Loucy (cell line): ENCODE measurements around the gene APAF1.

Experiments used
- H2AFZ ChIP-seq: fragments of 200-600 bp; sonication (generic); 2 replicates; pipeline ENCODE4 v1.6.0; 2016; ENCODE audit warnings: antibody characterized with exemption, mild to moderate bottlenecking, low read length, moderate library complexity
- H3F3A ChIP-seq: fragments of 200-600 bp; 2 replicates; pipeline ENCODE4 v1.6.0; 2016; ENCODE audit warnings: antibody characterized with exemption, low read depth, mild to moderate bottlenecking
- H3K27me3 ChIP-seq: fragments of 200-600 bp; sonication (generic); 2 replicates; pipeline ENCODE4 v1.6.1; 2014; ENCODE audit warnings: low read length, mild to moderate bottlenecking; ENCODE audit not compliant: insufficient read depth, poor library complexity, severe bottlenecking
- H3K36me3 ChIP-seq: fragments of 200-600 bp; sonication (generic); 2 replicates; pipeline ENCODE4 v1.6.1; 2016; ENCODE audit warnings: low read length; ENCODE audit not compliant: insufficient read depth
- H3K4me1 ChIP-seq: fragments of 200-600 bp; sonication (generic); 2 replicates; pipeline ENCODE4 v1.5.1; 2014; ENCODE audit warnings: low read length, mild to moderate bottlenecking; ENCODE audit not compliant: insufficient read depth, poor library complexity, severe bottlenecking
- H3K4me2 ChIP-seq: fragments of 200-600 bp; sonication (generic); 2 replicates; pipeline ENCODE4 v1.6.0; 2014; ENCODE audit warnings: antibody characterized with exemption, low read length, low read depth, mild to moderate bottlenecking; ENCODE audit not compliant: poor library complexity, severe bottlenecking
- H3K4me3 ChIP-seq: fragments of 200-600 bp; sonication (generic); 2 replicates; pipeline ENCODE4 v1.5.1; 2014; ENCODE audit warnings: low read length, mild to moderate bottlenecking, mixed read lengths; ENCODE audit not compliant: poor library complexity, severe bottlenecking
- H3K79me2 ChIP-seq: fragments of 200-600 bp; sonication (generic); 2 replicates; pipeline ENCODE4 v1.6.1; 2014; ENCODE audit warnings: low read length; ENCODE audit not compliant: insufficient read depth
- H3K9ac ChIP-seq: fragments of 200-600 bp; sonication (generic); 2 replicates; pipeline ENCODE4 v1.6.0; 2014; ENCODE audit warnings: mild to moderate bottlenecking, low read depth, low read length, moderate library complexity; ENCODE audit not compliant: poor library complexity, severe bottlenecking
- H3K9me2 ChIP-seq: fragments of 200-600 bp; sonication (generic); replicated peaks from 2 replicates; pipeline ENCODE4 v1.6.1; 2016; ENCODE audit warnings: low read depth, low read length, mixed read lengths
- H3K9me3 ChIP-seq: fragments of 200-600 bp; sonication (generic); 2 replicates; pipeline ENCODE4 v1.6.1; 2014; ENCODE audit warnings: mild to moderate bottlenecking, antibody characterized with exemption, low read length, low read depth; ENCODE audit not compliant: insufficient read depth
- H4K20me1 ChIP-seq: fragments of 200-600 bp; sonication (generic); 2 replicates; pipeline ENCODE4 v1.6.0; 2014; ENCODE audit warnings: antibody characterized with exemption, low read length, mild to moderate bottlenecking; ENCODE audit not compliant: insufficient read depth, poor library complexity, severe bottlenecking
- CTCF ChIP-seq: fragments of 200-600 bp; sonication (generic); conservative IDR thresholded peaks from 2 replicates; pipeline ENCODE4 v1.5.1; 2014; ENCODE audit warnings: mild to moderate bottlenecking, antibody characterized with exemption, low read length
- EZH2phosphoT487 ChIP-seq: fragments of 200-600 bp; IDR thresholded peaks from 2 replicates; pipeline ENCODE4 v1.6.1; 2018; ENCODE audit warnings: antibody characterized with exemption, mild to moderate bottlenecking, moderate library complexity, borderline replicate concordance

Gene APAF1

GRCh38 chr12:98669751-98670150, 24.7 kb downstream of the APAF1 start:
- TF ChIP-seq EZH2phosphoT487: no peak
- no peak for TF ChIP-seq CTCF
- Histone ChIP-seq H3K9ac (no peak overlapping the region), H3K4me1 (no peaks in the 10 kb centered on the region), H3K4me3 (no peak overlapping the region), H3K79me2 (no peaks in the 10 kb centered on the region), H2AFZ (no peak overlapping the region), H3F3A (no peaks in the 10 kb centered on the region), H4K20me1 (no peaks in the 10 kb centered on the region), H3K4me2 (no peak overlapping the region), H3K27me3 (no peaks in the 10 kb centered on the region), H3K9me2 (no peaks in the 10 kb centered on the region), H3K9me3 (no peaks in the 10 kb centered on the region), H3K36me3 (peaks cover 38% of the 10 kb centered on the region; the same call in 1 of the 2 replicates)

- no peaks in the 10 kb centered on the region for H4K20me1 ChIP-seq
- no peaks in the 10 kb centered on the region for H3K4me1 ChIP-seq
- H3K4me2 ChIP-seq: no peak overlapping the region
- no peaks in the 10 kb centered on the region for H3K9me3 ChIP-seq
- no peak overlapping the region for H2AFZ ChIP-seq
- no peak overlapping the region for H3K4me3 ChIP-seq
- no peaks in the 10 kb centered on the region for H3K79me2 ChIP-seq
- no peak for TF ChIP-seq CTCF
- no peak for TF ChIP-seq EZH2phosphoT487
- H3F3A ChIP-seq: no peaks in the 10 kb centered on the region
- H3K9ac ChIP-seq: no peak overlapping the region
- peaks cover 28% of the 10 kb centered on the region; the same call in 1 of the 2 replicates for H3K36me3 ChIP-seq
- no peaks in the 10 kb centered on the region for H3K27me3 ChIP-seq
- H3K9me2 ChIP-seq: no peaks in the 10 kb centered on the region
Observed at GRCh38 chr12:98671459-98671858, 26.4 kb downstream of the APAF1 start.

GRCh38 chr12:98674841-98675240, 29.8 kb downstream of the APAF1 start:
- no peaks in the 10 kb centered on the region for H3K4me1 ChIP-seq
- H3K36me3 ChIP-seq: peaks cover 22% of the 10 kb centered on the region; the same call in 1 of the 2 replicates
- no peak overlapping the region for H3K4me3 ChIP-seq
- TF ChIP-seq CTCF (no peak), EZH2phosphoT487 (no peak)
- H3K9me2 ChIP-seq: no peaks in the 10 kb centered on the region
- H3K9ac ChIP-seq: no peak overlapping the region
- H2AFZ ChIP-seq: no peak overlapping the region
- H3K9me3 ChIP-seq: no peaks in the 10 kb centered on the region
- no peaks in the 10 kb centered on the region for H4K20me1 ChIP-seq
- H3K27me3 ChIP-seq: no peaks in the 10 kb centered on the region
- no peaks in the 10 kb centered on the region for H3K79me2 ChIP-seq
- H3F3A ChIP-seq: no peaks in the 10 kb centered on the region
- H3K4me2 ChIP-seq: no peak overlapping the region
